Prostate gland (tissue), 2 donors: ENCODE measurements around the gene PARP1. TPM values are rescaled to one million over a fixed set of nuclear protein-coding genes. Genes with fewer than 3 reads are reported as not detected.

Experiments
- DNase-seq: peaks from one replicate; pipeline ENCODE4 v3.0.0-alpha.2; 2019; ENCODE audit warnings: low spot score
- H3K27ac ChIP-seq, 2 donors: fragments of 200-600 bp; sonication (generic); 2 replicates each; pipeline ENCODE4 v1.5.1; 2017 to 2019
- H3K27me3 ChIP-seq: fragments of 200-600 bp; sonication (generic); replicated peaks from 2 replicates; pipeline ENCODE4 v1.5.1; 2019; ENCODE audit not compliant: insufficient read depth
- H3K36me3 ChIP-seq, 2 donors: fragments of 200-600 bp; sonication (generic); 1 replicate in 1 of 2; 2 replicates in 1 of 2; pipeline versions ENCODE4 v1.5.1 to v1.8.1; 2017 to 2019
- H3K4me1 ChIP-seq: fragments of 200-600 bp; sonication (generic); replicated peaks from 2 replicates; pipeline ENCODE4 v1.5.1; 2019
- H3K4me3 ChIP-seq, 2 donors: fragments of 200-600 bp; sonication (generic); 2 replicates each; pipeline ENCODE4 v1.5.1; 2017 to 2019
- H3K9me3 ChIP-seq: fragments of 200-600 bp; sonication (generic); 2 replicates; pipeline ENCODE4 v1.5.1; 2017
- POLR2A ChIP-seq: fragments of 450-650 bp; IDR thresholded peaks from one replicate; pipeline ENCODE4 v1.6.1; 2016; ENCODE audit warnings: antibody characterized with exemption, mild to moderate bottlenecking
- POLR2AphosphoS5 ChIP-seq: sonication (generic); formaldehyde crosslinking; IDR thresholded peaks from one replicate; pipeline ENCODE4 v1.6.1; 2017; ENCODE audit warnings: antibody characterized with exemption
- WGBS: methylation state at CpG from one replicate; pipeline ENCODE4 v1.1.5; 2018; 5-methylcytosine and 5-hydroxymethylcytosine counted together
- intact Hi-C: fragments of 100-400 bp; cut with DNase I; formaldehyde crosslinking; loops from one replicate; pipeline ENCODE4 v1.14.2; 2022
- total RNA-seq, 2 donors: library from RNA; depleted of rRNA; stranded (reverse); fragments of >200 nt; gene quantifications; one replicate each; pipeline ENCODE4 v1.1.0, GENCODE V29; 2016
- TF ChIP-seq, protein P1 (sequence below), 4 experiments: fragments of 200-600 bp in 2 of 4; fragments of 450-650 bp in 2 of 4; sonication (generic) in 2 of 4; IDR thresholded peaks; 1 replicate in 3 of 4; 2 replicates in 1 of 4; pipeline ENCODE4 v1.5.1; 2016 to 2019; ENCODE audit warnings: antibody characterized with exemption in 4 of 4, mild to moderate bottlenecking in 2 of 4, moderate library complexity in 2 of 4

The PARP1 gene
- total RNA-seq, 2 donors from 2014 or later = 197 to 212 TPM

DNA sequence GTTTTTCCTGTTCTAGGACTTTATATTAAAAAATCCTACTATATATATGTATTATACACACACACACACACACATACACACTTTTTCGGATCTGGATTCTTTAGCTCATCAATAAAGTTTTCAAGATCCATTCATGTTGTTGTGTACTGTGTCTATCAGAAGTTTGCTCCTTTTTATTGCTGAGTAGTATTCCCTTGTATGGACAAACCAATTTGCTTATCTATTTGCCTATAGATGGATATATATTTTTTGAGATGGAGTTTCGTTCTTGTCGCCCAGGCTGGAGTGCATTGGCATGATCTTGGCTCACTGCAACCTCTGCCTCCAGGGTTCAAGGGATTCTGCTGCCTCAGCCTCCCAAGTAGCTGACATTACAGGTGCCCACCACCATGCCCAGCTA, 78.7 kb downstream of the PARP1 start:
- DNase-seq = no peak
- Histone ChIP-seq H3K36me3 (no peaks in the 10 kb centered on the region), H3K27me3 (no peaks in the 10 kb centered on the region), H3K27ac (no peak overlapping the region), H3K4me3 (no peak overlapping the region), H3K9me3 (no peaks in the 10 kb centered on the region), H3K4me1 (no peaks in the 10 kb centered on the region)
- 100% methylated on average over 3 of the region's 3 CpGs for WGBS
- intact Hi-C loops = no loop called here
- TF ChIP-seq, protein P1, sequence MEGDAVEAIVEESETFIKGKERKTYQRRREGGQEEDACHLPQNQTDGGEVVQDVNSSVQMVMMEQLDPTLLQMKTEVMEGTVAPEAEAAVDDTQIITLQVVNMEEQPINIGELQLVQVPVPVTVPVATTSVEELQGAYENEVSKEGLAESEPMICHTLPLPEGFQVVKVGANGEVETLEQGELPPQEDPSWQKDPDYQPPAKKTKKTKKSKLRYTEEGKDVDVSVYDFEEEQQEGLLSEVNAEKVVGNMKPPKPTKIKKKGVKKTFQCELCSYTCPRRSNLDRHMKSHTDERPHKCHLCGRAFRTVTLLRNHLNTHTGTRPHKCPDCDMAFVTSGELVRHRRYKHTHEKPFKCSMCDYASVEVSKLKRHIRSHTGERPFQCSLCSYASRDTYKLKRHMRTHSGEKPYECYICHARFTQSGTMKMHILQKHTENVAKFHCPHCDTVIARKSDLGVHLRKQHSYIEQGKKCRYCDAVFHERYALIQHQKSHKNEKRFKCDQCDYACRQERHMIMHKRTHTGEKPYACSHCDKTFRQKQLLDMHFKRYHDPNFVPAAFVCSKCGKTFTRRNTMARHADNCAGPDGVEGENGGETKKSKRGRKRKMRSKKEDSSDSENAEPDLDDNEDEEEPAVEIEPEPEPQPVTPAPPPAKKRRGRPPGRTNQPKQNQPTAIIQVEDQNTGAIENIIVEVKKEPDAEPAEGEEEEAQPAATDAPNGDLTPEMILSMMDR (IDR thresholded peaks at IDR 0.05) = no peak
- TF ChIP-seq POLR2AphosphoS5 (no peak), POLR2A (no peak)

DNA sequence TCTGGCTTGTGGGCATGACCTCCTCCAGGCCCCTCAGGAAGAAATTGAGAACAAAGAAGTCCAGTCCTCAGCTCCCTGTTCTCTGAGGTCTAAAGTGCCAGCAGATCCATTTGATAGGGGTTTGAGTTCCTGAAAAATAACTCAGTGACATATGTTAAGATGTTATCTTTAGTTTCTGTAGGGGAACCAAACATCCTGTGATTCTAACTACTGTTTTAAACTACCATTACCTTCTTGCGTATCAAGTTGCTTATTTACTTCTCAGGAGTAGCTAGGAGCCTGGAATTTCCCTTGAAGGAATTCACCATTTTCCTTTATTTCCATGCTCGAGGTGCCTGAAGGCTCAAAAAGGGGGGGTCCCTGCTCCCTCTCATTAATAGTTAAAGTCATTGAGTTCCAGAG, 80.1 kb downstream of the PARP1 start:
- WGBS = 52% methylated on average over 2 of the region's 2 CpGs
- H3K27ac ChIP-seq = no peak overlapping the region
- H3K27me3 ChIP-seq = no peaks in the 10 kb centered on the region
- no peaks in the 10 kb centered on the region for H3K36me3 ChIP-seq
- DNase-seq = no peak
- H3K4me3 ChIP-seq = no peak overlapping the region
- TF ChIP-seq, protein P1 (IDR thresholded peaks at IDR 0.05) = no peak
- no peak for TF ChIP-seq POLR2A
- no peak for TF ChIP-seq POLR2AphosphoS5
- H3K4me1 ChIP-seq = no peaks in the 10 kb centered on the region
- intact Hi-C loops = no loop called here
- no peaks in the 10 kb centered on the region for H3K9me3 ChIP-seq

DNA sequence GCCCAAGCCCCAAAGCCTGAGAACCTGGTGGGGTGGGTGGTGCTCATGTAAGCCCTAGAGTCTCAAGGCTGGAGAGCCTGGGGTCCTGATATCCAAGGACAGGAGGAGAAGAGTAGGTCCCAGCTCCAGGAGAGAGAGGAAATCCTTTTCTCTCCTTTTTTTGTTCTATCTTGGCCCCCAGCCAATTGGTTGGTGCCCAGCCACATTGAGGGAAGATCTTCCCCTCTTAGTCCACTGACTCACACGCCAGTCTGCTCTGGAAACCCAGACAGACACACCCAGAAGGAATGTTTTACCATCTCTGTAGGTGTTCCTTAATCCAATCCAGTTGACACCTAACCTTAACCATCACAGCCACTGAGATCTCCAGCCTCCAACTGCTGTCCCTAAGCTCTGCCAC, 82.7 kb downstream of the PARP1 start:
- no peak overlapping the region for H3K27ac ChIP-seq

DNA sequence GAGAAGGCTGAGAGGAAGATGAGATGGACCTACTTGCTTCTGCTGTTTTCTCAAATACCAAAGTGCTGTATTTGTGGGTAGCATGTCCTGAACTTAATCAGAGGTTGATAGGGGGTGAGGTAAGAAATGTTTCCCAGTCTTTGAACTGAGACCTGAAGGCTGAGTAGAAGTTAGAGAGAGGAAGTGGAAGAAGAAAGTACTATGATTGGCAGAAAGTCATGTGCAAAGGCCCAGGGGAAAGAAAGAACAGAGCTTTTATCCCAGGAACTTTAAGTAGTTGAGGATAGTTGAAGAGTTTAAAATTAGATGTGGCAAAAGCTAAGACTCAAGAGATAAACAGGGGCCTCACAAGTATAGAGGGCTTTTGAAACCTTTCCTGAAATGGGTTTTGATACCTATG, 83.4 kb downstream of the PARP1 start:
- no peaks in the 10 kb centered on the region for H3K36me3 ChIP-seq
- no peak overlapping the region for H3K4me3 ChIP-seq
- no peaks in the 10 kb centered on the region for H3K4me1 ChIP-seq
- intact Hi-C loops = no loop called here
- peaks cover 4% of the 10 kb centered on the region for H3K27me3 ChIP-seq
- no peak for DNase-seq
- no peaks in the 10 kb centered on the region for H3K9me3 ChIP-seq
- TF ChIP-seq POLR2A = no peak
- no peak for TF ChIP-seq POLR2AphosphoS5
- TF ChIP-seq, protein P1 (IDR thresholded peaks at IDR 0.05) = no peak
- no peak overlapping the region for H3K27ac ChIP-seq

More for the DNA sequence above, 82.7 kb downstream of the PARP1 start:
- WGBS = 67% methylated on average over 1 of the region's 1 CpG
- H3K4me1 ChIP-seq = no peaks in the 10 kb centered on the region
- H3K27me3 ChIP-seq = peaks cover 4% of the 10 kb centered on the region
- intact Hi-C loops = no loop called here
- no peaks in the 10 kb centered on the region for H3K9me3 ChIP-seq
- TF ChIP-seq POLR2A = no peak
- TF ChIP-seq, protein P1 (IDR thresholded peaks at IDR 0.05) = no peak
- no peak for TF ChIP-seq POLR2AphosphoS5
- no peaks in the 10 kb centered on the region for H3K36me3 ChIP-seq
- DNase-seq = no peak
- H3K4me3 ChIP-seq = no peak overlapping the region

DNA sequence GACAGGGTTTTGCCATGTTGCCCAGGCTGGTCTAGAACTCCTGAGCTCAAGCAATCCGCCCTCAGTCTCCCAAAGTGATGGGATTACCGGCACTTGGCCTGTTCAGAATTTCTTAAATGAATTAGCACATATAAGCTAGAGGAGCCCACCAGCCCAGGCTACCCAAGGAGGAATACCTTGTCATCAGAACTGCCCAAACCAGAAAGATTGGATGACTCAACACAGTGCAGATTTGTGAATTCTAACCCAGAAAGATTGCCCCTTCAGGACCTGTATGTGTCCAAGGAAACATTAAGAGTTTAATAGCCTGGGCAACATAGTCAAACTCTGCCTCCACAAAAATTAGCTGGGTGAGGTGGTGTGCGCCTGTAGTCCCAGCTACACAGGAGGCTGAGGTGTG, 84.9 kb downstream of the PARP1 start:
- 93% methylated on average over 3 of the region's 3 CpGs for WGBS
- DNase-seq = no peak
- no peaks in the 10 kb centered on the region for H3K36me3 ChIP-seq
- H3K9me3 ChIP-seq = no peaks in the 10 kb centered on the region
- TF ChIP-seq POLR2AphosphoS5 = no peak
- no peak for TF ChIP-seq POLR2A
- TF ChIP-seq, protein P1 (IDR thresholded peaks at IDR 0.05) = no peak
- H3K27me3 ChIP-seq = peaks cover 4% of the 10 kb centered on the region
- H3K4me3 ChIP-seq = no peak overlapping the region
- intact Hi-C loops = no loop called here
- H3K4me1 ChIP-seq = no peaks in the 10 kb centered on the region
- no peak overlapping the region for H3K27ac ChIP-seq
